ENCODE data around the gene TRIM54. TPM values are rescaled to one million over a fixed set of nuclear protein-coding genes. Genes with fewer than 3 reads are reported as not detected.
A peak's percentile ranks its signal among the peaks of the same experiment; 100 is the strongest.

Gene TRIM54
- total RNA-seq, 2 donors from 2014 or later = 0.26 TPM; not detected in 1

DNA sequence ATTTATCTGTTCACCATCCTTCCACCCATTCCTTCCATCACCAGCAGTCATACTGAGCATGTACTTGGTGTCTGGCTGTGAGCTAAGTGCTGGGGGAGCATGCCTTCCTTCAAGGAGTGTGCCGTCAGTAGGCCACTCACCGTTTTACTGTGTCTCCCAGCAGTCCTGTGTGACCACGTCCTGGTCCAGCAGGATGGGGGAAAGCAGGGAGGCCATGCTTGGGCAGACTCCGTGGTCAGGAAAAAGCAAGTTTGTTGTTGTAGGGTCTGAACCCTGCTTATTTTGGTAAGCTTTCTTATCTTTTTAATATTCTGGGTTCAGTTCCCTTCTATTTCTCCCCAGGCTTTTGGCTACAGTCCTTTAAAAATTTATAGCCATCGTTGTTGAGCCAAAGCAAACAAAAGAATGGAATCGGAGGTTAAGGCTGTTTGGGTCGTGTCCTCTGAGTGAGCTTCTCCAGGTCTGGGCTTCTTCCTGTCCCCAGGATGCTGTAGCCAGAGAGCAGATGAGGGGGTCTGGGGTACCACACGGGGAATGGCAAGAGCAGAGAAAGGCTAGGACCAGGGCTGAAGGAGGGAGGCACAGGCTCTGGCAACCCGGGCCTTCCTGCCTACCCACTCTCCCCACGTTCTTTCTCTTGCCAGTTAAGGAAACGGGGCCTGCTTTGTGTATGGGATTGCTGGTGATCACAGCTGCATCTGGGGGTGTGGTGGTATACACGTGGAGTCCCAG, 32.9 kb upstream of the TRIM54 start:
- H3K27ac ChIP-seq = no peak overlapping the region
- H3K36me3 ChIP-seq (replicated peaks in 1 of 2; ENCODE audit: insufficient read depth in 1 of 2, low read depth in 2 of 2) = no peaks in the 10 kb centered on the region
- H3K9me3 ChIP-seq = no peaks in the 10 kb centered on the region
- H3K4me3 ChIP-seq = no peak overlapping the region
- intact Hi-C loops (cut with DNase I) = no loop called here
- peaks cover 11% of the 10 kb centered on the region for H3K4me1 ChIP-seq
- TF ChIP-seq CTCF (IDR thresholded peaks at IDR 0.05) (no peak), POLR2A (IDR thresholded peaks at IDR 0.05) (no peak)
- H3K27me3 ChIP-seq = no peaks in the 10 kb centered on the region
- no peak for DNase-seq
- ATAC-seq = no peak
- WGBS, 2 donors = 48 to 54% methylated on average over 12 of the region's 12 CpGs

- intact Hi-C loops (cut with DNase I) = no loop called here
Measured at GRCh38 chr2:27249891-27250651, 32.2 kb upstream of the TRIM54 start.

DNA sequence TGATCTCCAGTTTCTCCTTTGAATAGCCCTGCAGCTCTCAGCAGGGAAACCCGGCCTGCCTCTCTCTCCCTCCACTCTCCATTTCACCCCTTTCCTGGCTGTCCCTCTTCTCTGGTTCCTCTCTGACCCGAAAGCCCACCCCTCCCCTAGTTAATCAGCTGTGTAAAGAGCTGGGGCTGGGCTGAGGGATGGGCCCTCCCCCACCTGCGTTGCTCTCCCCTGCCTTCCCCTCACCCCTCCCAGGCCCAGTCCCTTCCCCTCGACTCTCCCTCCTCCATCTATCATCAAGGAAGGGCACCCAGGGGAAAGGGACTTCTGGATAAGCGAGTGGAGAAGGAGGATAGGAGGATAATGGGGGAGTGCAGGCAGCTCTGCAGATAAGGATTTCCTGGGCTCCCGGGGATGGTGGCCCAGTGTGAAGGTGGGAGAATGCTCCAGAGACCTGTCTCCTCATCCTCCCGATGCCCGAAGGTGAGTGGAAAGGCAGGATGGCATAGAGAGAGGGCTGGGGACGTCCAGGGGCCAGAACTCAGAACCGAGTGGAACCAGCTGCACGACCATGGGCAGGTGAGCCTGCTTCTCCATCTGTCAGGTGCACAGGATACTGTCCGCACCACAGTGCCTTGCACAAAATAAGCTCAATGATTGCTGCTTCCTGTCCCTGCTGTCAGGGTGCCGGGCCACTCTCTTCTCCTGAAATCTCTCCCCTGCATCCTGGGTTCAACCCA, 31.4 kb upstream of the TRIM54 start:
- no peak for ATAC-seq
- Histone ChIP-seq H3K27ac (no peak overlapping the region), H3K4me3 (no peak overlapping the region), H3K27me3 (no peaks in the 10 kb centered on the region), H3K9me3 (no peaks in the 10 kb centered on the region), H3K36me3 (replicated peaks in 1 of 2; ENCODE audit: insufficient read depth in 1 of 2, low read depth in 2 of 2) (no peaks in the 10 kb centered on the region), H3K4me1 (peaks cover 11% of the 10 kb centered on the region)
- DNase-seq = no peak
- no peak for TF ChIP-seq POLR2A (IDR thresholded peaks at IDR 0.05)
- TF ChIP-seq CTCF (IDR thresholded peaks at IDR 0.05) = no peak
- 61 to 67% methylated on average over 12 to 13 of the region's 13 CpGs for WGBS, 2 donors
- intact Hi-C loops (cut with DNase I) = no loop called here

More at GRCh38 chr2:27249891-27250651, 32.2 kb upstream of the TRIM54 start:
- TF ChIP-seq POLR2A (IDR thresholded peaks at IDR 0.05) (no peak), CTCF (IDR thresholded peaks at IDR 0.05) (peak; percentile 47 to 71 (median 58))
- DNase-seq = peak; percentile 37 to 66 (median 53)
- no peaks in the 10 kb centered on the region for H3K27me3 ChIP-seq
- 20 to 44% methylated on average over 6 to 22 of the region's 22 CpGs for WGBS, 2 donors
- H3K36me3 ChIP-seq (replicated peaks in 1 of 2; ENCODE audit: insufficient read depth in 1 of 2, low read depth in 2 of 2) = no peaks in the 10 kb centered on the region
- no peak overlapping the region for H3K4me3 ChIP-seq
- ATAC-seq = peak; percentile 81
- H3K27ac ChIP-seq = no peak overlapping the region
- H3K4me1 ChIP-seq = peaks cover 11% of the 10 kb centered on the region
- no peaks in the 10 kb centered on the region for H3K9me3 ChIP-seq

DNA sequence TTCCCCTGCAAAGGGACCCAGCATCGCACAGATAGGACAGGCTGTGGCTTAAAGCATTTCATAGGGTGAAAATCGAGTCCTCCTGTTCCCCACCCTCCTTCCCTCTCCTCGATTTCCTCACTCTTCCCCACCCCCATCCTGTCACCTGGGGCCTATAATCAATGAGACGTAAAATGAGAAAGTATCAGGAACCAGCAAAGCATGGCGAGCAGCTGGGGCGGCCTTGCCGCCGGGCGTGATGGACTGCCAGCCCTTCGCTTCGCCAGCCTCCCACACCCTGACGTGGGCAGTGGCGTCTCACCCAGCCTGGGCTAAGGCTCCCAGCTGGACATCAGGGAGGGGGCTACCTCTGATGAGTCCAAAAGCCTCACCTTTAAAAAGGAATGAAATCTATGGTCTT, 30.5 kb upstream of the TRIM54 start:
- Histone ChIP-seq H3K4me3 (no peak overlapping the region), H3K27me3 (no peaks in the 10 kb centered on the region), H3K27ac (no peak overlapping the region), H3K4me1 (peaks cover 11% of the 10 kb centered on the region), H3K9me3 (no peaks in the 10 kb centered on the region), H3K36me3 (replicated peaks in 1 of 2; ENCODE audit: insufficient read depth in 1 of 2, low read depth in 2 of 2) (no peaks in the 10 kb centered on the region)
- no peak for DNase-seq
- TF ChIP-seq CTCF (IDR thresholded peaks at IDR 0.05) (no peak), POLR2A (IDR thresholded peaks at IDR 0.05) (no peak)
- 80 to 81% methylated on average over 13 of the region's 13 CpGs for WGBS, 2 donors
- intact Hi-C loops (cut with DNase I) = no loop called here
- ATAC-seq = no peak
